SK-N-SH treated with all-trans-retinoic acid at 6 μM for 48 hours (cell line): Measurements from ENCODE around the gene C3orf62.

Experiments used
- ATAC-seq: fragments of 200-7000 bp; cut with Tn5 transposase; 3 replicates; pipeline ENCODE4 v1.9.1; 2020; ENCODE audit warnings: mild to moderate bottlenecking, moderate library complexity
- ARNTL ChIP-seq: fragments of 450-650 bp; formaldehyde crosslinking; IDR thresholded peaks from 2 replicates; pipeline ENCODE4 v1.5.0; 2020; ENCODE audit warnings: low read depth, mild to moderate bottlenecking, moderate library complexity, borderline replicate concordance
- BACH2 ChIP-seq: fragments of 250-450 bp; sonication (Bioruptor Pico); IDR thresholded peaks from 2 replicates; pipeline ENCODE4 v1.9.0; 2021; ENCODE audit warnings: mild to moderate bottlenecking, borderline replicate concordance
- CSDC2 ChIP-seq: fragments of 250-450 bp; sonication (Bioruptor Pico); IDR thresholded peaks from 2 replicates; pipeline ENCODE4 v1.5.0; 2020; ENCODE audit warnings: mild to moderate bottlenecking, moderate library complexity
- ESRRG ChIP-seq: fragments of 250-450 bp; sonication (Bioruptor Pico); IDR thresholded peaks from 2 replicates; pipeline ENCODE4 v1.6.1; 2021; ENCODE audit warnings: mild to moderate bottlenecking
- GLIS3 ChIP-seq: fragments of 250-450 bp; sonication (Bioruptor Pico); IDR thresholded peaks from 2 replicates; pipeline ENCODE4 v1.5.0; 2020; ENCODE audit warnings: mild to moderate bottlenecking, moderate library complexity
- ISL1 ChIP-seq: fragments of 250-450 bp; sonication (Bioruptor Pico); IDR thresholded peaks from 2 replicates; pipeline ENCODE4 v2.1.2; 2022; ENCODE audit warnings: mild to moderate bottlenecking, moderate library complexity
- OSR1 ChIP-seq: fragments of 250-450 bp; sonication (Bioruptor Pico); IDR thresholded peaks from 2 replicates; pipeline ENCODE4 v1.8.0; 2022; ENCODE audit warnings: moderate library complexity, mild to moderate bottlenecking, inconsistent platforms
- PPARA ChIP-seq: fragments of 250-450 bp; sonication (Bioruptor Pico); IDR thresholded peaks from 2 replicates; pipeline ENCODE4 v1.5.0; 2020; ENCODE audit warnings: mild to moderate bottlenecking, borderline replicate concordance
- RARB ChIP-seq: fragments of 250-450 bp; sonication (Bioruptor Pico); IDR thresholded peaks from 2 replicates; pipeline ENCODE4 v1.8.0; 2021; ENCODE audit warnings: mild to moderate bottlenecking, moderate library complexity
- ZC3H10 ChIP-seq: fragments of 250-450 bp; sonication (Bioruptor Pico); IDR thresholded peaks from 2 replicates; pipeline ENCODE4 v1.5.1; 2021; ENCODE audit warnings: mild to moderate bottlenecking, moderate library complexity
- ZFP3 ChIP-seq: fragments of 250-450 bp; sonication (Bioruptor Pico); IDR thresholded peaks from 2 replicates; pipeline ENCODE4 v1.5.0; 2020; ENCODE audit warnings: mild to moderate bottlenecking, moderate library complexity
- ZFP30 ChIP-seq: fragments of 450-650 bp; formaldehyde crosslinking; IDR thresholded peaks from 2 replicates; pipeline ENCODE4 v1.5.0; 2022; ENCODE audit warnings: mild to moderate bottlenecking, moderate library complexity
- ZNF565 ChIP-seq: fragments of 450-650 bp; formaldehyde crosslinking; conservative IDR thresholded peaks from 2 replicates; pipeline ENCODE4 v1.5.0; 2020; ENCODE audit warnings: low read depth, mild to moderate bottlenecking, moderate library complexity
- ZNF70 ChIP-seq: fragments of 450-650 bp; formaldehyde crosslinking; IDR thresholded peaks from 2 replicates; pipeline ENCODE4 v1.5.0; 2020; ENCODE audit warnings: mild to moderate bottlenecking, moderate library complexity
- ZNF8 ChIP-seq: fragments of 450-650 bp; formaldehyde crosslinking; IDR thresholded peaks from 2 replicates; pipeline ENCODE4 v1.5.0; 2020; ENCODE audit warnings: mild to moderate bottlenecking, moderate library complexity
- TF ChIP-seq, protein P1 (sequence below): fragments of 250-450 bp; sonication (Bioruptor Pico); IDR thresholded peaks from 2 replicates; pipeline ENCODE4 v1.5.1; 2020; ENCODE audit warnings: low read depth, mild to moderate bottlenecking, moderate library complexity
- TF ChIP-seq, protein P2 (sequence below): fragments of 250-450 bp; sonication (Bioruptor Pico); IDR thresholded peaks from 2 replicates; pipeline ENCODE4 v1.5.1; 2021; ENCODE audit warnings: mild to moderate bottlenecking, moderate library complexity
- TF ChIP-seq, protein P3 (sequence below): fragments of 250-450 bp; sonication (Bioruptor Pico); IDR thresholded peaks from 2 replicates; pipeline ENCODE4 v1.5.0; 2020; ENCODE audit warnings: mild to moderate bottlenecking, moderate library complexity
- TF ChIP-seq, protein P4 (sequence below): fragments of 250-450 bp; sonication (Bioruptor Pico); IDR thresholded peaks from 2 replicates; pipeline ENCODE4 v1.8.0; 2020; ENCODE audit warnings: mild to moderate bottlenecking, moderate library complexity, borderline replicate concordance
- TF ChIP-seq, protein P5 (sequence below): fragments of 250-450 bp; sonication (Bioruptor Pico); IDR thresholded peaks from 2 replicates; pipeline ENCODE4 v1.8.0; 2021; ENCODE audit warnings: low read depth, mild to moderate bottlenecking, moderate library complexity, borderline replicate concordance

The C3orf62 gene

DNA sequence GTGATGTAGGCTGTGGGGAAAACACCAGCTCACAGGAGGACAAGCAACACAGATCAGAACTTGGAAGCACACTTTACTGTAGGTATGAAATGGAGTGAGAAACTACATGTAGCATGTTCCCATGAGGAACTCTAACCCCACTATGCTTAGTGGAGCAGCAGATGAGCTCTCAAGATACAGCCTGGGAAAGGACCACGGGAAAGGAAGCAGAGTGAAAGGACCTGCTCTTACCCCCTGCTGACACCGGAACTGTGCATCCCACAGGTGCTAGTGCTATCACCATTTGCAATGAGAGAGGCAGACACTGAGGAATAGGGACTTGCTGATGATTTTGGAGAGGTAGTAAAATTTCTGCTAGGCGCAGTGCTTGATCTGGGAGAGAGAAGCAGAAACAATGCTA lies 34.3 kb upstream of the C3orf62 start:
- no peak for TF ChIP-seq RARB
- TF ChIP-seq, protein P1, sequence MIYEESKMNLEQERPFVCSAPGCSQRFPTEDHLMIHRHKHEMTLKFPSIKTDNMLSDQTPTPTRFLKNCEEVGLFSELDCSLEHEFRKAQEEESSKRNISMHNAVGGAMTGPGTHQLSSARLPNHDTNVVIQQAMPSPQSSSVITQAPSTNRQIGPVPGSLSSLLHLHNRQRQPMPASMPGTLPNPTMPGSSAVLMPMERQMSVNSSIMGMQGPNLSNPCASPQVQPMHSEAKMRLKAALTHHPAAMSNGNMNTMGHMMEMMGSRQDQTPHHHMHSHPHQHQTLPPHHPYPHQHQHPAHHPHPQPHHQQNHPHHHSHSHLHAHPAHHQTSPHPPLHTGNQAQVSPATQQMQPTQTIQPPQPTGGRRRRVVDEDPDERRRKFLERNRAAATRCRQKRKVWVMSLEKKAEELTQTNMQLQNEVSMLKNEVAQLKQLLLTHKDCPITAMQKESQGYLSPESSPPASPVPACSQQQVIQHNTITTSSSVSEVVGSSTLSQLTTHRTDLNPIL (CRISPR knock-in tag): no peak
- ATAC-seq: no peak

DNA sequence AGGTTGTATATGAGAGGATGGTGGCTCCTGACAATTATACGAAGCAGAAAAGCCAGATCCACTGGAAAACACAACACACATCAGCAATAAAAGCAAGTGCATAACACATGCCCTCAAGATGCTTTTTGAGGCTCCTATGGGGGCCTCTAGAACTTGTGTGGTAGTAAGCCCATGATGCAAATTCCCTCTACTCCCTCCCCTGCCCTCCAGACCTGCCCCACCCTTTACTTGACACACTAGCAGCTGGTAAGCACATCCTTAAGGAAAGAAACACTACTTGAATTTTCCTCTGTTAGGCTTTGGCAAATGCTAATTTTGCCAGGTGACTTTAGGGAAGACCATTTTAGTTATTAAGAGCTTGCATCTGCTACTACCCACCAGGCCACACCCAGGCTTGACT lies 33.6 kb upstream of the C3orf62 start:
- ATAC-seq: no peak
- TF ChIP-seq, protein P2, sequence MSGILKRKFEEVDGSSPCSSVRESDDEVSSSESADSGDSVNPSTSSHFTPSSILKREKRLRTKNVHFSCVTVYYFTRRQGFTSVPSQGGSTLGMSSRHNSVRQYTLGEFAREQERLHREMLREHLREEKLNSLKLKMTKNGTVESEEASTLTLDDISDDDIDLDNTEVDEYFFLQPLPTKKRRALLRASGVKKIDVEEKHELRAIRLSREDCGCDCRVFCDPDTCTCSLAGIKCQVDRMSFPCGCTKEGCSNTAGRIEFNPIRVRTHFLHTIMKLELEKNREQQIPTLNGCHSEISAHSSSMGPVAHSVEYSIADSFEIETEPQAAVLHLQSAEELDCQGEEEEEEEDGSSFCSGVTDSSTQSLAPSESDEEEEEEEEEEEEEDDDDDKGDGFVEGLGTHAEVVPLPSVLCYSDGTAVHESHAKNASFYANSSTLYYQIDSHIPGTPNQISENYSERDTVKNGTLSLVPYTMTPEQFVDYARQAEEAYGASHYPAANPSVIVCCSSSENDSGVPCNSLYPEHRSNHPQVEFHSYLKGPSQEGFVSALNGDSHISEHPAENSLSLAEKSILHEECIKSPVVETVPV (CRISPR knock-in tag): no peak
- no peak for TF ChIP-seq ESRRG (CRISPR knock-in tag)
- no peak for TF ChIP-seq ZNF70 (CRISPR knock-in tag)
- TF ChIP-seq ZNF8 (CRISPR knock-in tag): no peak
- TF ChIP-seq CSDC2 (CRISPR knock-in tag): no peak
- TF ChIP-seq, protein P1 (CRISPR knock-in tag): no peak
- TF ChIP-seq, protein P3, sequence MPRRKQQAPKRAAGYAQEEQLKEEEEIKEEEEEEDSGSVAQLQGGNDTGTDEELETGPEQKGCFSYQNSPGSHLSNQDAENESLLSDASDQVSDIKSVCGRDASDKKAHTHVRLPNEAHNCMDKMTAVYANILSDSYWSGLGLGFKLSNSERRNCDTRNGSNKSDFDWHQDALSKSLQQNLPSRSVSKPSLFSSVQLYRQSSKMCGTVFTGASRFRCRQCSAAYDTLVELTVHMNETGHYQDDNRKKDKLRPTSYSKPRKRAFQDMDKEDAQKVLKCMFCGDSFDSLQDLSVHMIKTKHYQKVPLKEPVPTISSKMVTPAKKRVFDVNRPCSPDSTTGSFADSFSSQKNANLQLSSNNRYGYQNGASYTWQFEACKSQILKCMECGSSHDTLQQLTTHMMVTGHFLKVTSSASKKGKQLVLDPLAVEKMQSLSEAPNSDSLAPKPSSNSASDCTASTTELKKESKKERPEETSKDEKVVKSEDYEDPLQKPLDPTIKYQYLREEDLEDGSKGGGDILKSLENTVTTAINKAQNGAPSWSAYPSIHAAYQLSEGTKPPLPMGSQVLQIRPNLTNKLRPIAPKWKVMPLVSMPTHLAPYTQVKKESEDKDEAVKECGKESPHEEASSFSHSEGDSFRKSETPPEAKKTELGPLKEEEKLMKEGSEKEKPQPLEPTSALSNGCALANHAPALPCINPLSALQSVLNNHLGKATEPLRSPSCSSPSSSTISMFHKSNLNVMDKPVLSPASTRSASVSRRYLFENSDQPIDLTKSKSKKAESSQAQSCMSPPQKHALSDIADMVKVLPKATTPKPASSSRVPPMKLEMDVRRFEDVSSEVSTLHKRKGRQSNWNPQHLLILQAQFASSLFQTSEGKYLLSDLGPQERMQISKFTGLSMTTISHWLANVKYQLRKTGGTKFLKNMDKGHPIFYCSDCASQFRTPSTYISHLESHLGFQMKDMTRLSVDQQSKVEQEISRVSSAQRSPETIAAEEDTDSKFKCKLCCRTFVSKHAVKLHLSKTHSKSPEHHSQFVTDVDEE: no peak
- no peak for TF ChIP-seq ZFP30
- no peak for TF ChIP-seq ISL1 (CRISPR knock-in tag)
- no peak for TF ChIP-seq GLIS3

DNA sequence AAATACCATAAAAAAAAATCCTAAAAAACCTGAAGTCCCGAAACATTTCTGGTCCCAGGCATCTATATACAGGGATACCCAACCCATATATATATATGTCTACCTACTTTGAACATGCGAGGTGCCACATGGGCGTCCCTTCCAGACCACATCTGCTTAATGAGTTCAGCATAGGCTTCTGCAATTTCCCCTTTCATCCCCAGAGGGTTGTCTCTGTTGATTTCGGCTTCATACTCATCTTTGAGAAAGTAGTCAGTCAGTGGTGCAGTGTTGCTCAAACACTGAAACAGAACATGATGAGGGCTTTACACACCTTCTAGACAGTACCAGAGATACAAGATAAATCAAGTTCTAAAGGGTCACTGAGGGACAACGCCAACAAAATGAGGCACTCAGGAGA lies 28.6 kb upstream of the C3orf62 start:
- no peak for ATAC-seq
- no peak for TF ChIP-seq ZNF565 (CRISPR knock-in tag)

DNA sequence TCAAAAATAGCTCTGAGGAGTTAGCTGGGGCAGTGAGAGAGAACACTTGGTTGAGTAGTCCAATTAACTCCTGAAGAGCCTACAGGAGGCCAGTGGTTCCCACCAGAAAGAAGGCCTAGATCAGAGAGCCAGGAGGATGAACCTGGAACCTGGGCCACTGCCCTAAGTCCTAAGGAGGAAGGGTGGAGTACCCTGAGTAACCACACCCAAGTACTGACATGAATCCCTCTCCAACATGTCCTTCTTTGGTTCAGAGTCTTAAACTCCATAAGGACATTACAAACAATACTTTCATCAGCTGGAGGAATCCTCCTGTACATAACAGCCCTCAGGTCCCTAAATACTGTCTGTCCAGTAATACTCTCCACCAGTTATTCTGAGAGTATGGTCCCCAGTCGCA lies 25.6 kb upstream of the C3orf62 start:
- no peak for ATAC-seq
- no peak for TF ChIP-seq ZFP3 (CRISPR knock-in tag)
- TF ChIP-seq, protein P4, sequence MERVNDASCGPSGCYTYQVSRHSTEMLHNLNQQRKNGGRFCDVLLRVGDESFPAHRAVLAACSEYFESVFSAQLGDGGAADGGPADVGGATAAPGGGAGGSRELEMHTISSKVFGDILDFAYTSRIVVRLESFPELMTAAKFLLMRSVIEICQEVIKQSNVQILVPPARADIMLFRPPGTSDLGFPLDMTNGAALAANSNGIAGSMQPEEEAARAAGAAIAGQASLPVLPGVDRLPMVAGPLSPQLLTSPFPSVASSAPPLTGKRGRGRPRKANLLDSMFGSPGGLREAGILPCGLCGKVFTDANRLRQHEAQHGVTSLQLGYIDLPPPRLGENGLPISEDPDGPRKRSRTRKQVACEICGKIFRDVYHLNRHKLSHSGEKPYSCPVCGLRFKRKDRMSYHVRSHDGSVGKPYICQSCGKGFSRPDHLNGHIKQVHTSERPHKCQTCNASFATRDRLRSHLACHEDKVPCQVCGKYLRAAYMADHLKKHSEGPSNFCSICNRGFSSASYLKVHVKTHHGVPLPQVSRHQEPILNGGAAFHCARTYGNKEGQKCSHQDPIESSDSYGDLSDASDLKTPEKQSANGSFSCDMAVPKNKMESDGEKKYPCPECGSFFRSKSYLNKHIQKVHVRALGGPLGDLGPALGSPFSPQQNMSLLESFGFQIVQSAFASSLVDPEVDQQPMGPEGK (CRISPR knock-in tag): no peak
- no peak for TF ChIP-seq CSDC2 (CRISPR knock-in tag)
- no peak for TF ChIP-seq ISL1 (CRISPR knock-in tag)
- TF ChIP-seq, protein P5, sequence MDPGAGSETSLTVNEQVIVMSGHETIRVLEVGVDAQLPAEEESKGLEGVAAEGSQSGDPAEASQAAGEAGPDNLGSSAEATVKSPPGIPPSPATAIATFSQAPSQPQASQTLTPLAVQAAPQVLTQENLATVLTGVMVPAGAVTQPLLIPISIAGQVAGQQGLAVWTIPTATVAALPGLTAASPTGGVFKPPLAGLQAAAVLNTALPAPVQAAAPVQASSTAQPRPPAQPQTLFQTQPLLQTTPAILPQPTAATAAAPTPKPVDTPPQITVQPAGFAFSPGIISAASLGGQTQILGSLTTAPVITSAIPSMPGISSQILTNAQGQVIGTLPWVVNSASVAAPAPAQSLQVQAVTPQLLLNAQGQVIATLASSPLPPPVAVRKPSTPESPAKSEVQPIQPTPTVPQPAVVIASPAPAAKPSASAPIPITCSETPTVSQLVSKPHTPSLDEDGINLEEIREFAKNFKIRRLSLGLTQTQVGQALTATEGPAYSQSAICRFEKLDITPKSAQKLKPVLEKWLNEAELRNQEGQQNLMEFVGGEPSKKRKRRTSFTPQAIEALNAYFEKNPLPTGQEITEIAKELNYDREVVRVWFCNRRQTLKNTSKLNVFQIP (CRISPR knock-in tag): no peak
- TF ChIP-seq, protein P2 (CRISPR knock-in tag): no peak
- no peak for TF ChIP-seq PPARA
- no peak for TF ChIP-seq ARNTL (CRISPR knock-in tag)
- TF ChIP-seq ZFP30: no peak
- no peak for TF ChIP-seq ZC3H10 (CRISPR knock-in tag)
- no peak for TF ChIP-seq ZNF70 (CRISPR knock-in tag)
- TF ChIP-seq BACH2 (CRISPR knock-in tag): no peak
- TF ChIP-seq ESRRG (CRISPR knock-in tag): no peak
- TF ChIP-seq, protein P1 (CRISPR knock-in tag): no peak
- TF ChIP-seq ZNF8 (CRISPR knock-in tag): no peak
- no peak for TF ChIP-seq GLIS3
- TF ChIP-seq OSR1 (CRISPR knock-in tag): no peak
